Endothelial cell of umbilical vein (primary cell): ENCODE measurements around the gene TMEM151A. TPM values are rescaled to one million over a fixed set of nuclear protein-coding genes. Genes with fewer than 3 reads are reported as not detected.

Experiments used
- BruUV-seq: library from RNA; stranded (reverse); fragments of 400-500 nt; replicated peaks from 2 replicates; lab custom pipeline; 2021; lab: Mats Ljungman, UMichigan
- CTCF ChIA-PET: fragments of 300-600, 350-600 bp; sonication (Branson Sonifier 250); formaldehyde crosslinking; loops from one replicate; lab custom pipeline; 2021; ENCODE audit warnings: antibody characterized with exemption, inconsistent platforms; lab: Charles Lee
- POLR2A ChIA-PET: fragments of 300-600, 350-600 bp; sonication (Branson Sonifier 250); formaldehyde crosslinking; loops from one replicate; lab custom pipeline; 2021; ENCODE audit warnings: antibody characterized with exemption, inconsistent platforms; lab: Charles Lee
- DNase-seq: peaks from one replicate; pipeline ENCODE4 v3.0.0-alpha.2; 2011; ENCODE audit warnings: low read depth, low spot score
- FAIRE-seq: peaks from 2 replicates; lab custom pipeline; 2011; peaks lifted over from hg19 to GRCh38; lab: Jason Lieb, UNC
- H2AFZ ChIP-seq: 2 replicates; pipeline ENCODE4 v1.6.0; 2012; ENCODE audit warnings: low read depth, low read length, control low read depth, inconsistent platforms
- H3K27ac ChIP-seq: 2 replicates; pipeline ENCODE4 v1.5.1; 2011; ENCODE audit warnings: low read depth, mild to moderate bottlenecking, control low read depth, low read length, moderate library complexity; ENCODE audit not compliant: insufficient read depth
- H3K27me3 ChIP-seq, 2 experiments: 2 replicates each; pipeline versions ENCODE4 v1.6.0 to v1.6.1; 2011; ENCODE audit warnings: low read length in 2 of 2, mixed read lengths in 1 of 2; ENCODE audit not compliant: control insufficient read depth in 2 of 2, insufficient read depth in 2 of 2
- H3K36me3 ChIP-seq, 2 experiments: 2 replicates in 1 of 2; 3 replicates in 1 of 2; pipeline ENCODE4 v1.5.1; 2011; ENCODE audit warnings: low read length in 2 of 2, mild to moderate bottlenecking in 1 of 2, moderate library complexity in 1 of 2; ENCODE audit not compliant: control insufficient read depth in 2 of 2, insufficient read depth in 2 of 2; ENCODE audit errors: extremely low read depth in 1 of 2
- H3K4me1 ChIP-seq: 3 replicates; pipeline ENCODE4 v1.5.1; 2011; ENCODE audit warnings: mild to moderate bottlenecking, low read length; ENCODE audit not compliant: control insufficient read depth, insufficient read depth; ENCODE audit errors: extremely low read depth
- H3K4me2 ChIP-seq: 2 replicates; pipeline ENCODE4 v1.6.1; 2011; ENCODE audit warnings: low read length, control low read depth, mixed read lengths; ENCODE audit not compliant: insufficient read depth
- H3K4me3 ChIP-seq, 3 experiments: fragments of 200-600 bp in 1 of 3; sonication (generic), shearing (Covaris generic) in 1 of 3; replicated peaks in 1 of 3; 2 replicates each; pipeline ENCODE4 v1.5.1; 2011 to 2016; ENCODE audit warnings: control low read depth in 3 of 3, low read length in 3 of 3, mild to moderate bottlenecking in 2 of 3, inconsistent platforms in 1 of 3, low read depth in 1 of 3, moderate library complexity in 1 of 3; ENCODE audit not compliant: insufficient read depth in 1 of 3
- H3K79me2 ChIP-seq: 2 replicates; pipeline ENCODE4 v1.6.0; 2012; ENCODE audit warnings: low read length, inconsistent platforms; ENCODE audit not compliant: control insufficient read depth, insufficient read depth
- H3K9ac ChIP-seq: replicated peaks from 2 replicates; pipeline ENCODE3; 2011; ENCODE audit warnings: low read length, control low read depth; ENCODE audit not compliant: insufficient read depth; ENCODE audit errors: extremely low read depth
- H3K9me1 ChIP-seq: replicated peaks from 3 replicates; pipeline ENCODE4 v1.6.0; 2011; ENCODE audit warnings: mild to moderate bottlenecking, low read length; ENCODE audit not compliant: control insufficient read depth, insufficient read depth; ENCODE audit errors: extremely low read depth
- H3K9me3 ChIP-seq: replicated peaks from 2 replicates; pipeline ENCODE4 v1.5.1; 2012; ENCODE audit warnings: low read length, inconsistent platforms; ENCODE audit not compliant: control insufficient read depth, insufficient read depth
- H4K20me1 ChIP-seq: replicated peaks from 2 replicates; pipeline ENCODE3; 2011; ENCODE audit warnings: mild to moderate bottlenecking, low read length; ENCODE audit not compliant: control insufficient read depth, insufficient read depth; ENCODE audit errors: extremely low read depth
- CTCF ChIP-seq, 2 donors: IDR thresholded peaks; 1 replicate in 1 of 2; 2 replicates in 1 of 2; pipeline ENCODE4 v1.5.1; 2011; ENCODE audit warnings: low read length in 2 of 2, mild to moderate bottlenecking in 2 of 2, moderate library complexity in 2 of 2, control low read depth in 1 of 2, inconsistent platforms in 1 of 2, low read depth in 1 of 2; ENCODE audit not compliant: insufficient read depth in 1 of 2; ENCODE audit errors: extremely low read depth in 1 of 2
- EZH2 ChIP-seq: IDR thresholded peaks from 2 replicates; pipeline ENCODE4 v1.6.1; 2012; ENCODE audit warnings: borderline replicate concordance, low read depth, mild to moderate bottlenecking, moderate library complexity, low read length, inconsistent platforms; ENCODE audit not compliant: severe bottlenecking
- FOS ChIP-seq: IDR thresholded peaks from 2 replicates; pipeline ENCODE4 v1.6.1; 2011; ENCODE audit warnings: mild to moderate bottlenecking, low read length, moderate library complexity, borderline replicate concordance; ENCODE audit not compliant: insufficient read depth
- GATA2 ChIP-seq: IDR thresholded peaks from 2 replicates; pipeline ENCODE4 v1.7.0; 2011; ENCODE audit warnings: low read depth, mild to moderate bottlenecking, moderate library complexity, mixed read lengths, low read length; ENCODE audit not compliant: insufficient read length, insufficient read depth
- JUN ChIP-seq: IDR thresholded peaks from 2 replicates; pipeline ENCODE4 v1.6.1; 2011; ENCODE audit warnings: borderline replicate concordance, low read depth; ENCODE audit not compliant: insufficient read length, insufficient read depth
- MAX ChIP-seq: IDR thresholded peaks from 2 replicates; pipeline ENCODE4 v1.6.1; 2011; ENCODE audit not compliant: insufficient read depth, insufficient read length
- MYC ChIP-seq: IDR thresholded peaks from one replicate; pipeline ENCODE4 v1.6.1; 2011; ENCODE audit warnings: mild to moderate bottlenecking, low read depth, low read length
- POLR2A ChIP-seq: IDR thresholded peaks from 2 replicates; pipeline ENCODE4 v1.6.1; 2012; ENCODE audit warnings: low read depth, mild to moderate bottlenecking, control low read depth, low read length
- POLR2AphosphoS5 ChIP-seq: IDR thresholded peaks from 2 replicates; pipeline ENCODE4 v1.6.1; 2012; ENCODE audit warnings: low read depth, mild to moderate bottlenecking, control low read depth, low read length, moderate library complexity; ENCODE audit not compliant: insufficient read depth
- dilution Hi-C: fragments of 300-500 bp; cut with MboI; formaldehyde crosslinking; loops from one replicate; pipeline ENCODE4 v1.15.0; 2019; ENCODE audit warnings: low sequenced_read_pairs; ENCODE audit not compliant: extremely low pct_ligation_motif_present
- intact Hi-C: fragments of 100-400 bp; cut with micrococcal nuclease; formaldehyde crosslinking; loops from one replicate; pipeline ENCODE4 v1.10.0; 2022
- polyA plus RNA-seq, 4 experiments: library from polyadenylated mRNA; depleted of rRNA in 3 of 4; stranded (reverse) in 3 of 4; unstranded in 1 of 4; fragments of >200 nt; gene quantifications; 2 replicates each; pipeline versions ENCODE4 v1.2.1 to v1.2.3, GENCODE V29; 2011 to 2012; ENCODE audit warnings: missing spikeins in 1 of 4
- total RNA-seq: library from RNA; stranded (reverse); gene quantifications from 2 replicates; pipeline ENCODE4 v1.2.3, GENCODE V29; 2021

TMEM151A gene
- total and polyA plus RNA-seq, 2 donors (not counting 3 experiments of a cell fraction or from before 2014, with no cell fraction given), result not detected

GRCh38 chr11:66336234-66337102 is 44.8 kb downstream of the TMEM151A start, which contains the start of gene RIN1:
TSS of gene RIN1 (minus strand) at chr11:66336434. CDS start at chr11:66336402, 32 bp downstream.
- BruUV-seq, result no TSS peak
- no peaks in the 10 kb centered on the region for H3K79me2 ChIP-seq
- intact Hi-C loops (loop anchor here (1.0 to 2.0 kb wide), 3 partner anchors 8 to 24 kb away; partner anchors contain the start of gene BRMS1), dilution Hi-C loops (no loop called here)
- H3K4me3 ChIP-seq, result peak within 1 kb of the TSS; percentile 12 to 54 (median 48)
- CTCF ChIA-PET, result interaction anchor here (0.6 to 8.7 kb wide), 7 partner anchors 9 to 54 kb away, joined by 3 to 225 read pairs (median 7); partner anchors contain the start of genes BRMS1 and CD248
- H4K20me1 ChIP-seq, result no peaks in the 10 kb centered on the region
- TF ChIP-seq MYC (peak; percentile 55), CTCF (IDR thresholded peaks at IDR 0.05; ENCODE audit: extremely low read depth in 1 of 2, insufficient read depth in 1 of 2, low read depth in 1 of 2, low read length in 2 of 2) (peak in 1 of 2 donors; percentile 3), POLR2AphosphoS5 (peak; percentile 77), FOS (peak; percentile 88), POLR2A (peak; percentile 87), EZH2 (no peak), MAX (peak; percentile 2), JUN (peak; percentile 72), GATA2 (no peak)
- peak within 1 kb of the TSS; percentile 0 for H2AFZ ChIP-seq
- peak within 1 kb of the TSS; percentile 53 for H3K4me2 ChIP-seq
- no peaks in the 10 kb centered on the region for H3K9me3 ChIP-seq
- no peaks in the 10 kb centered on the region for H3K9me1 ChIP-seq
- DNase-seq (peak; percentile 85), FAIRE-seq (peak; percentile 96)
- H3K27ac ChIP-seq, result peak within 1 kb of the TSS; percentile 91
- POLR2A ChIA-PET, result interaction anchor here (1.4 to 1.6 kb wide), 3 partner anchors 8 to 47 kb away, joined by 3 to 6 read pairs (median 4); partner anchors contain the start of genes BRMS1 and YIF1A
- H3K36me3 ChIP-seq, result peaks cover 0 to 17% of the 10 kb centered on the region in 2 experiments
- no peaks in the 10 kb centered on the region for H3K27me3 ChIP-seq
- peaks cover 18% of the 10 kb centered on the region for H3K4me1 ChIP-seq
- H3K9ac ChIP-seq, result peak within 1 kb of the TSS; percentile 85
